Calu3 (cell line): ENCODE results near the gene OXSR1. TPM values are rescaled to one million over a fixed set of nuclear protein-coding genes. Genes with fewer than 3 reads are reported as not detected.

Experiments
- BruUV-seq: library from RNA; stranded (reverse); fragments of 400-500 nt; replicated peaks from 2 replicates; lab custom pipeline; 2021; lab: Mats Ljungman, UMichigan
- CTCF ChIA-PET: fragments of 300-600 bp; sonication (Branson Sonifier 250); formaldehyde crosslinking; loops from one replicate; lab custom pipeline; 2022; ENCODE audit warnings: antibody characterized with exemption; lab: Charles Lee
- DNase-seq: peaks from one replicate; pipeline ENCODE4 v3.0.0; 2022
- H3K27ac Mint-ChIP-seq: one replicate; pipeline ENCODE4 v1.8.0; 2022; ENCODE audit warnings: mixed read lengths; ENCODE audit not compliant: unreplicated experiment
- H3K27me3 Mint-ChIP-seq: one replicate; pipeline ENCODE4 v1.8.0; 2022; ENCODE audit warnings: mixed read lengths; ENCODE audit not compliant: unreplicated experiment
- H3K36me3 Mint-ChIP-seq: one replicate; pipeline ENCODE4 v1.8.0; 2022; ENCODE audit warnings: mild to moderate bottlenecking, moderate library complexity, mixed read lengths; ENCODE audit not compliant: insufficient read depth, unreplicated experiment
- H3K4me1 Mint-ChIP-seq: one replicate; pipeline ENCODE4 v1.8.0; 2022; ENCODE audit warnings: mild to moderate bottlenecking, low read depth, mixed read lengths; ENCODE audit not compliant: unreplicated experiment
- H3K4me3 Mint-ChIP-seq: one replicate; pipeline ENCODE4 v1.8.0; 2022; ENCODE audit warnings: mild to moderate bottlenecking, low read depth, moderate library complexity, mixed read lengths; ENCODE audit not compliant: unreplicated experiment
- H3K9me3 Mint-ChIP-seq: one replicate; pipeline ENCODE4 v1.8.0; 2022; ENCODE audit warnings: low read depth, mixed read lengths; ENCODE audit not compliant: unreplicated experiment
- intact Hi-C: fragments of 100-400 bp; cut with micrococcal nuclease; formaldehyde crosslinking; loops from one replicate; pipeline ENCODE4 v1.10.0; 2022; ENCODE audit not compliant: unreplicated experiment
- total RNA-seq: library from RNA; stranded (reverse); gene quantifications from 2 replicates; pipeline ENCODE4 v1.2.3, GENCODE V29; 2022
- TF ChIP-seq, protein P1 (sequence below): fragments of 200-600 bp; IDR thresholded peaks from one replicate; pipeline ENCODE4 v1.8.0; 2022; ENCODE audit warnings: antibody characterized with exemption; ENCODE audit not compliant: unreplicated experiment

The OXSR1 gene
- total RNA-seq, 1 experiment from 2014 or later: 50.4 TPM

DNA sequence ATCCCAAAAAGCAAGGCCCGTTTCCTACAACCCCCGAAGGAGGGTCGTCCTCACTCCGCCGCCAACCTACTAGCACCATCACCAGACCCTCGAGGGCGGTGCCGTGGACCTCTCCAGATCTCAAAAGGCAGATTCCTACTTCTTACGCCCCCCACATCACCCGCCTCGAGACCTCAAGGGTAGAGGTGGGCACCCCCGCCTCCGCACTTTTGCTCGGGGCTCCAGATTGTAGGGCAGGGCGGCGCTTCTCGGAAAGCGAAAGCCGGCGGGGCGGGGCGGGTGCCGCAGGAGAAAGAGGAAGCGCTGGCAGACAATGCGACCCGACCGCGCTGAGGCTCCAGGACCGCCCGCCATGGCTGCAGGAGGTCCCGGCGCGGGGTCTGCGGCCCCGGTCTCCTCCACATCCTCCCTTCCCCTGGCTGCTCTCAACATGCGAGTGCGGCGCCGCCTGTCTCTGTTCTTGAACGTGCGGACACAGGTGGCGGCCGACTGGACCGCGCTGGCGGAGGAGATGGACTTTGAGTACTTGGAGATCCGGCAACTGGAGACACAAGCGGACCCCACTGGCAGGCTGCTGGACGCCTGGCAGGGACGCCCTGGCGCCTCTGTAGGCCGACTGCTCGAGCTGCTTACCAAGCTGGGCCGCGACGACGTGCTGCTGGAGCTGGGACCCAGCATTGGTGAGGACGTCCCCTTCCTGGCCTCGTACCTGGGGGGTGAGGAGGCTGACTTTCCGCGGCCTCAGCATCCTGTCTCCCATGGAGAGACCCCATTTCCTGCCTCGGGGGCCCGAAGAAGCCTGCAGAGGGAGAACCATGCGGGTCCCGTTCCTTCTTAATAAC lies 26.8 kb upstream of the OXSR1 start, which contains the start of gene MYD88:
Gene MYD88, plus strand, starts transcription at position 313 of the 842 bp plus-strand sequence. Its CDS starts 40 bp downstream, at position 353.
- Mint-ChIP-seq H3K27ac (peak within 1 kb of the TSS; percentile 92), H3K9me3 (no peaks in the 10 kb centered on the region), H3K4me3 (peak within 1 kb of the TSS; percentile 85), H3K27me3 (no peaks in the 10 kb centered on the region), H3K4me1 (peaks cover 61% of the 10 kb centered on the region), H3K36me3 (peaks cover 45% of the 10 kb centered on the region)
- no TSS peak for BruUV-seq
- TF ChIP-seq, protein P1, sequence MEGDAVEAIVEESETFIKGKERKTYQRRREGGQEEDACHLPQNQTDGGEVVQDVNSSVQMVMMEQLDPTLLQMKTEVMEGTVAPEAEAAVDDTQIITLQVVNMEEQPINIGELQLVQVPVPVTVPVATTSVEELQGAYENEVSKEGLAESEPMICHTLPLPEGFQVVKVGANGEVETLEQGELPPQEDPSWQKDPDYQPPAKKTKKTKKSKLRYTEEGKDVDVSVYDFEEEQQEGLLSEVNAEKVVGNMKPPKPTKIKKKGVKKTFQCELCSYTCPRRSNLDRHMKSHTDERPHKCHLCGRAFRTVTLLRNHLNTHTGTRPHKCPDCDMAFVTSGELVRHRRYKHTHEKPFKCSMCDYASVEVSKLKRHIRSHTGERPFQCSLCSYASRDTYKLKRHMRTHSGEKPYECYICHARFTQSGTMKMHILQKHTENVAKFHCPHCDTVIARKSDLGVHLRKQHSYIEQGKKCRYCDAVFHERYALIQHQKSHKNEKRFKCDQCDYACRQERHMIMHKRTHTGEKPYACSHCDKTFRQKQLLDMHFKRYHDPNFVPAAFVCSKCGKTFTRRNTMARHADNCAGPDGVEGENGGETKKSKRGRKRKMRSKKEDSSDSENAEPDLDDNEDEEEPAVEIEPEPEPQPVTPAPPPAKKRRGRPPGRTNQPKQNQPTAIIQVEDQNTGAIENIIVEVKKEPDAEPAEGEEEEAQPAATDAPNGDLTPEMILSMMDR: no peak
- peak; percentile 75 for DNase-seq
- CTCF ChIA-PET: interaction anchor here (0.5 to 4.2 kb wide), 5 partner anchors 26 to 360 kb away, joined by 3 to 24 read pairs (median 4); partner anchors contain the start of genes OXSR1 and XYLB
- intact Hi-C loops: no loop called here

DNA sequence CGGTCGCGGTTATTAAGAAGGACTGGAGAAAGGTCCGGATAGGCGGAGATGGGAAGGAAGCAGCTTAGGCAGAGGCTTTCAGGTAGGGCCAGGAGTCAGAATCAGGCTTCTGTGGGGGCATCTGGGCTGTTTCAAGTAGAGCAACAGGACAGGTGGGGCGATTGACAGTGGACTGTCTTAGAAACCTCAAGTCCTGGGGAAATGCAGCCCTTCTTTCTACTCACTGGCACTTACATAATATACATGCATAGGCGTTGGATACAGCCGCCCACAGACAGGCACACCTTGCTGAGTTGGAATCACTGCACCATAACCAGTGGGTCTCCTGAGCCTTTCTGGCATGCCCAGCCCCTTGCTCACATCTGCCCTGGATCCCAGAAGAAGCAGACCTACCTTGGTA lies 26.1 kb upstream of the OXSR1 start:
- intact Hi-C loops: no loop called here
- no TSS peak for BruUV-seq
- Mint-ChIP-seq H3K4me1 (peaks cover 55% of the 10 kb centered on the region), H3K4me3 (peak overlapping the region; percentile 85), H3K27ac (peak overlapping the region; percentile 92), H3K9me3 (no peaks in the 10 kb centered on the region), H3K36me3 (peaks cover 44% of the 10 kb centered on the region), H3K27me3 (no peaks in the 10 kb centered on the region)
- TF ChIP-seq, protein P1: no peak
- DNase-seq: no peak
- CTCF ChIA-PET: interaction anchor here (0.7 to 4.2 kb wide), 3 partner anchors 26 to 207 kb away, joined by 4 to 24 read pairs (median 10); partner anchors contain the start of genes OXSR1 and XYLB

DNA sequence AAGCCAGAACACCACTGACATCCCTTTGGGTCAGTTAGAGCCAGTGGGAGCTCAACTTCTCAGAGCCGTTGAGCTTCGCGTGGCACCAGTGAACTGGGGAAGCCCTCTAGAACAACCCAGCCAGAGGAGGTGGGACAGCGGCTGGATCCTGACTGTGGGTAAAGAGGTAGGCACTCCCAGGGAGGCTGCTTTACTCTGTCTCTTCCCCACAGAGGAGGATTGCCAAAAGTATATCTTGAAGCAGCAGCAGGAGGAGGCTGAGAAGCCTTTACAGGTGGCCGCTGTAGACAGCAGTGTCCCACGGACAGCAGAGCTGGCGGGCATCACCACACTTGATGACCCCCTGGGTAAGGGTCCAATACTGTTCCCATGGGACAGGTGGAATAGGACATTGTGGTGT lies 25.7 kb upstream of the OXSR1 start:
- intact Hi-C loops: no loop called here
- Mint-ChIP-seq H3K27me3 (no peaks in the 10 kb centered on the region), H3K36me3 (peaks cover 44% of the 10 kb centered on the region), H3K4me3 (peak overlapping the region; percentile 85), H3K4me1 (peaks cover 50% of the 10 kb centered on the region), H3K27ac (no peak overlapping the region), H3K9me3 (no peaks in the 10 kb centered on the region)
- no peak for DNase-seq
- CTCF ChIA-PET: interaction anchor here (4.2 kb wide), 1 partner anchor 25 kb away, joined by 24 read pairs; the partner anchor contains the start of gene OXSR1
- BruUV-seq: TSS peak; percentile 16
- TF ChIP-seq, protein P1: no peak

DNA sequence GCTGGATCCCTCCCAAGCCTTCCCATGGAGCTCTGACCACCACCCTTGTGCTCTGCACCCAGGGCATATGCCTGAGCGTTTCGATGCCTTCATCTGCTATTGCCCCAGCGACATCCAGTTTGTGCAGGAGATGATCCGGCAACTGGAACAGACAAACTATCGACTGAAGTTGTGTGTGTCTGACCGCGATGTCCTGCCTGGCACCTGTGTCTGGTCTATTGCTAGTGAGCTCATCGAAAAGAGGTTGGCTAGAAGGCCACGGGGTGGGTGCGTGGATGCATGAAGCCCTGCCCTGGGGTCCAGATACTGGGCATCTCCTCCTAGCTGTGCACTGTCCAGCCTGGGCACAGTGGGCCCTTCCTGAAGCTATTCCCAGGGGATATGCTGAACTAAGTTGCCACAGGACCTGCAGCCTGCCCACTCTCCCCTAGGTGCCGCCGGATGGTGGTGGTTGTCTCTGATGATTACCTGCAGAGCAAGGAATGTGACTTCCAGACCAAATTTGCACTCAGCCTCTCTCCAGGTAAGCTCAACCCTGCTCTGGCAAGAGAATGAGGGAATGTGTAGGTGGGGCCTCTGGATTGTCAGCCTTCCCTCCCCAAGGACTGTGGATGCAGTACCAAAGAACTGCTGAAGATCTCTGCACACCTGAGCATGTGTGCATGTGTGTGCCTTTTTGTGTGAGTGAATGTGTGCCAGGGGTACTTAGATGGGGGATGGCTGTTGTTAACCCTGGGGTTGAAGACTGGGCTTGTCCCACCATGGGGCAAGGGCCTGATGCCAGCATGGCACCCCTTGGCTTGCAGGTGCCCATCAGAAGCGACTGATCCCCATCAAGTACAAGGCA lies 24.8 kb upstream of the OXSR1 start:
- Mint-ChIP-seq H3K27ac (no peak overlapping the region), H3K4me3 (no peak overlapping the region), H3K27me3 (no peaks in the 10 kb centered on the region), H3K9me3 (no peaks in the 10 kb centered on the region), H3K4me1 (peaks cover 41% of the 10 kb centered on the region), H3K36me3 (peaks cover 38% of the 10 kb centered on the region)
- no TSS peak for BruUV-seq
- no peak for DNase-seq
- intact Hi-C loops: no loop called here
- TF ChIP-seq, protein P1: no peak
- CTCF ChIA-PET: no interaction called here
